Activated CD4-positive, alpha-beta T cell treated with anti-CD3 and anti-CD28 coated beads, Interleukin-2, amount 10 ng/mL, durations not matched to agents 24 days and 14 days (primary cell): ENCODE data around the gene PCGF2. TPM values are rescaled to one million over a fixed set of nuclear protein-coding genes. Genes with fewer than 3 reads are reported as not detected.
"Not testable (repeated sequence)": the region's sequence is repeated elsewhere in the genome, so short reads cannot be mapped to it uniquely, and the experiment has no call there.

ENCODE experiments used
- DNase-seq: peaks from one replicate; pipeline ENCODE4 v3.0.0; 2022
- H3K27ac Mint-ChIP-seq: one replicate; pipeline ENCODE4 v1.8.0; 2022; ENCODE audit warnings: mild to moderate bottlenecking, mixed read lengths
- H3K27me3 Mint-ChIP-seq: one replicate; pipeline ENCODE4 v1.8.0; 2022; ENCODE audit warnings: mixed read lengths
- H3K36me3 Mint-ChIP-seq: one replicate; pipeline ENCODE4 v1.8.0; 2022; ENCODE audit warnings: low read depth, mild to moderate bottlenecking, mixed read lengths
- H3K4me1 Mint-ChIP-seq: one replicate; pipeline ENCODE4 v1.8.0; 2021; ENCODE audit warnings: mixed read lengths
- H3K4me3 Mint-ChIP-seq: one replicate; pipeline ENCODE4 v1.8.0; 2022; ENCODE audit warnings: mild to moderate bottlenecking, moderate library complexity, mixed read lengths
- H3K9me3 Mint-ChIP-seq: one replicate; pipeline ENCODE4 v1.8.0; 2021; ENCODE audit warnings: mixed read lengths
- intact Hi-C: fragments of 100-400 bp; cut with micrococcal nuclease; formaldehyde crosslinking; loops from one replicate; pipeline ENCODE4 v1.15.1; 2023
- total RNA-seq: library from RNA; stranded (reverse); gene quantifications from 2 replicates; pipeline ENCODE4 v1.2.3, GENCODE V29; 2022

PCGF2 gene
- total RNA-seq, 1 donor from 2014 or later: 4.7 TPM

DNA sequence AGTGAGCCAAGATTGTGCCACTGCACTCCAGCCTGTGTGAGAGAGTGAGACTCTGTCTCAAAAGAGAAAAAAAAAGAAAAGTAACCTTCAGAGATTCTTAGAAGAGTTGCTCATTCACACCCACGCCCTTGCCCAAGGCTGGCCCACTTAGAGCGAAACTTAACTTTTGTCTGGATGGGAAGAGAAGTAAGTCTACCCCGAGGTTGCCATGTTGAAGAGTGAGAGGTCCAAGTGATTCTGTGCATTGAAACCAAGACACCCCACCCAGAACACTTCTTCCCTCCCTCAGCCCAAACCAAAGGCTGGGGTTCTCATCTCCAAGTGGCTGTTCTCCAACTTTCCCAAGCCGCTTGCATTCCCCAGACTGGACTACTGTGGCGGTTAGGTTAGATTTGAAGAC is 20.4 kb downstream of the PCGF2 start:
- Mint-ChIP-seq H3K27ac (peak overlapping the region; percentile 95), H3K36me3 (peaks cover 50% of the 10 kb centered on the region), H3K27me3 (no peaks in the 10 kb centered on the region), H3K9me3 (no peaks in the 10 kb centered on the region), H3K4me1 (peaks cover 60% of the 10 kb centered on the region), H3K4me3 (peak overlapping the region; percentile 79)
- peak; percentile 84 for DNase-seq
- intact Hi-C loops: loop anchor here (1.0 kb wide), 1 partner anchor 26 kb away; no protein-coding TSS in a partner anchor

DNA sequence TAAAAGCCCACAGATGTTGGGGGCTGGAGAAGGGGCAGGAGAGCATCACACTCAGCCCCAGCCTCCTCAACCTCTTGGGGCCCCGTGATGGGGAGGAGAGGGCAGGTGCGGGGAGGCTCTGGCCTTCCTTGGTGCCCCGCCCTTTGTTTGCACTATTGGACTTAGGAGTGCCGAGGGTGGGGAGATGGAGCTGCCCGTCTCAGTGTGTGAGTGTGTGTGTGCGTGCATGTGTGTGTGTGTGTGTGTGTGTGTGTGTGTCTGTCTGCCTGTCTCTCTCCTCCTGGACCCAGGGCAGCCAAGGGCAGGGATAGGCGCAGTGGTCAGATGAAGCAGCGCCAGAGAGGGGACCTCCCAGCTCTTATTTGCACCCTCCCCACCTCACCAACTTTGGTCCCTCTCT is 22.0 kb downstream of the PCGF2 start:
- intact Hi-C loops, H3K4me3 Mint-ChIP-seq, DNase-seq, H3K9me3 Mint-ChIP-seq, H3K27me3 Mint-ChIP-seq: not testable (repeated sequence)
- peaks cover 50% of the 10 kb centered on the region for H3K4me1 Mint-ChIP-seq
- peaks cover 48% of the 10 kb centered on the region for H3K36me3 Mint-ChIP-seq
- peak overlapping the region; percentile 70 for H3K27ac Mint-ChIP-seq

DNA sequence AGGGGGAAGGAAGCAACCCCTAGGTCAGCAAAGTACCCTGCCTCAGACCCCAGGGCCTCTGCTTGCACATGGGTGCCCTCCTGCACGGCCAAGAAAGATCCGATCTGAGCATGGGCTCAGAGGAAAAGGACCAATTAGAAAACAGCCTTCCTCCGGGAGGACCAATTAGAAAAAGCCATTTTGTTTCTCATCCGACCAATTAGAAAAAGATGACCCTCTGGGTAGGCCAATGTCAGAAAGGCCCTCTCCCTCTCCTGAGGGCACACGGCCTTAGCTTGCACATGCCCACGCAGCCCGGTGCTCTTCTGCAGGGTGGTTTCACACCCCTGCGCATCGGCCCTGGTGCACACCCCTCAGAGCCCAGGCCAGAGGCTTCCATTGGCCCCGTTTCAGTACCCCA is 23.1 kb downstream of the PCGF2 start:
- no peak overlapping the region for H3K27ac Mint-ChIP-seq
- peaks cover 51% of the 10 kb centered on the region for H3K36me3 Mint-ChIP-seq
- no peaks in the 10 kb centered on the region for H3K9me3 Mint-ChIP-seq
- H3K4me3 Mint-ChIP-seq: no peak overlapping the region
- DNase-seq: no peak
- peaks cover 47% of the 10 kb centered on the region for H3K4me1 Mint-ChIP-seq
- intact Hi-C loops: no loop called here
- H3K27me3 Mint-ChIP-seq: no peaks in the 10 kb centered on the region

- peak; percentile 55 for DNase-seq
- Mint-ChIP-seq H3K9me3 (no peaks in the 10 kb centered on the region), H3K27ac (no peak overlapping the region), H3K4me1 (peaks cover 46% of the 10 kb centered on the region), H3K27me3 (no peaks in the 10 kb centered on the region), H3K36me3 (peaks cover 53% of the 10 kb centered on the region), H3K4me3 (no peak overlapping the region)
- intact Hi-C loops: no loop called here
Measured at GRCh38 chr17:38724337-38724988, 23.7 kb downstream of the PCGF2 start.

- Mint-ChIP-seq H3K27me3 (no peaks in the 10 kb centered on the region), H3K9me3 (no peaks in the 10 kb centered on the region), H3K27ac (no peak overlapping the region), H3K4me3 (no peak overlapping the region), H3K4me1 (peaks cover 25% of the 10 kb centered on the region), H3K36me3 (peaks cover 58% of the 10 kb centered on the region)
- DNase-seq: no peak
- intact Hi-C loops: no loop called here
Measured at GRCh38 chr17:38721802-38722201, 26.3 kb downstream of the PCGF2 start.

DNA sequence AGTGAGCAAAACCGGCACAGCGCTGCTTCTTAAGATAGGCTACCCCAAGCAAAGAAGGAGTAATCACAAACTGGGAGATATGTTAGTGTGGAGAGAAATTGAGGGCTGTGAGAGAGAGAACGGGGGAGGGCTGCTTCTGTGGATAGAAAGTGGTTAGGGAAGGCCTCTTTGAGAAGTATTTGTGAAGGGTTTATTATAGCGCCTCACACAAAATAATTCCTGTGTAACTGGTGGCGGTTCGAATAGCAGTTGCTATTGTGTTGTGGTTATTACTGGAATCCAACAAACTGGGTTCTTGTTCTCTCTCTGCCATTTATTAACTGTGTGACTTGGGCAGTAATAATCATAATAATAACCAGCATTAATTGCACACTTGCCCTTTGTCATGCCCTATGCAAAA is 27.2 kb downstream of the PCGF2 start:
- Mint-ChIP-seq H3K4me3 (no peak overlapping the region), H3K4me1 (peaks cover 21% of the 10 kb centered on the region), H3K27ac (no peak overlapping the region), H3K27me3 (no peaks in the 10 kb centered on the region), H3K9me3 (no peaks in the 10 kb centered on the region), H3K36me3 (peaks cover 57% of the 10 kb centered on the region)
- no peak for DNase-seq
- intact Hi-C loops: no loop called here

DNA sequence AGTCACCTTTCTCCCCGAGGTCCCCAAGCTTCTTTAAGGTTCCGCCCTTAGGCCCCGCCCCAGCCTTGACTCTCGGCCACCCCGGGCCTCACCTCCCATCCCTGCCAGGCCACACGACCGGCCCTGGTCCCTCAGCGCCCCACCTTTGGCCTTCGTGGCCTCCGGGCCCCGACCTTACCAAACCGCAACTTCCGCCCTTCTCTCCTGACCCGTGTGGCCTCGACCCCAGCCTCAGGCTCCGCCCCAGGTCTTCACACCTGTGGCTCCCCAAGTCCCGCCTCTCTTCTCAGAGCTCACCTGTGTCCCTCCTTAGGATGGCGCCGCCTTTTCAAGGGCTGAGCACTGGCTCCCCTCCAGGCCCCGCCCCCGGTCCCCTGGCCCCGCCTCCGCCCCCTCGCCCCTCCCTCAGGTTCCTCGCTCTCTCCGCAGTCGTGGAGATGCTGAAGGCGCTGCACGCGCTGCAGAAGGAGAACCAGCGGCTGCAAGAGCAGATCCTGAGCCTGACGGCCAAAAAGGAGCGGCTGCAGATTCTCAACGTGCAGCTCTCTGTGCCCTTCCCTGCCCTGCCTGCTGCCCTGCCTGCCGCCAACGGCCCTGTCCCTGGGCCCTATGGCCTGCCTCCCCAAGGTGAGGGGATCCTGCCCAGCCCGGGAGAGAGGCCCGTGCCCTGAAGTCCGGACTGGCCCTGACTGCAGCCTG is 28.0 kb downstream of the PCGF2 start:
- no peak overlapping the region for H3K4me3 Mint-ChIP-seq
- no peaks in the 10 kb centered on the region for H3K9me3 Mint-ChIP-seq
- peak; percentile 56 for DNase-seq
- H3K4me1 Mint-ChIP-seq: peaks cover 24% of the 10 kb centered on the region
- intact Hi-C loops: no loop called here
- H3K36me3 Mint-ChIP-seq: peaks cover 60% of the 10 kb centered on the region
- no peaks in the 10 kb centered on the region for H3K27me3 Mint-ChIP-seq
- no peak overlapping the region for H3K27ac Mint-ChIP-seq

- H3K27ac Mint-ChIP-seq: no peak overlapping the region
- H3K27me3 Mint-ChIP-seq: no peaks in the 10 kb centered on the region
- intact Hi-C loops: no loop called here
- H3K36me3 Mint-ChIP-seq: peaks cover 63% of the 10 kb centered on the region
- peaks cover 27% of the 10 kb centered on the region for H3K4me1 Mint-ChIP-seq
- DNase-seq: no peak
- no peaks in the 10 kb centered on the region for H3K9me3 Mint-ChIP-seq
- H3K4me3 Mint-ChIP-seq: no peak overlapping the region
Measured at GRCh38 chr17:38719289-38719942, 28.7 kb downstream of the PCGF2 start.

DNA sequence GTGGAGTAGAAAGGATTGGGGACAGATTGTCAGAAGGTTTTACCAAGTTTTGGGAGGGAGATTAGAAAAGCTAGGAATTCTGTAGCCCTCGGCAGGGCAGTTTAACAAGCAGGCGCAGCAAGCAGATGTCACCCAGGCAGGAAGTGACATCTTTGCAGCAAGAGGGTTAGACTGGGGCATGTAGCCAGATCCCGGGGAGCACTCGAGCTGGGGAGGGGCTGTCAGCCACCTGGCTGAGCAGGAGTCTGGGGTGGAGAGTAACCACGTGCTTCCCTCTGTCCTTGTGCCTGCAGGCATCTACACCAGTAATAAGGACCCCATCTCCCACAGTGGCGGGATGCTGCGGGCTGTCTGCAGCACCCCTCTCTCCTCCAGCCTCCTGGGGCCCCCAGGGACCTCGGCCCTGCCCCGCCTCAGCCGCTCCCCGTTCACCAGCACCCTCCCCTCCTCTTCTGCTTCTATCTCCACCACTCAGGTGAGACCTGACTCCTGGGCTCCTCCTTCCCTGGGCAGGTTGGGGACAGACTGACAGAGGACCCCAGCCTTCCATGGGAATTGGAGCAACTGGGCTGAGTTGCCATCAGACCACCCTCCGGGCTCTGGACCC is 30.9 kb downstream of the PCGF2 start:
- H3K4me1 Mint-ChIP-seq: peaks cover 28% of the 10 kb centered on the region
- peaks cover 65% of the 10 kb centered on the region for H3K36me3 Mint-ChIP-seq
- no peak for DNase-seq
- intact Hi-C loops: no loop called here
- H3K27ac Mint-ChIP-seq: no peak overlapping the region
- no peaks in the 10 kb centered on the region for H3K9me3 Mint-ChIP-seq
- H3K4me3 Mint-ChIP-seq: no peak overlapping the region
- no peaks in the 10 kb centered on the region for H3K27me3 Mint-ChIP-seq

DNA sequence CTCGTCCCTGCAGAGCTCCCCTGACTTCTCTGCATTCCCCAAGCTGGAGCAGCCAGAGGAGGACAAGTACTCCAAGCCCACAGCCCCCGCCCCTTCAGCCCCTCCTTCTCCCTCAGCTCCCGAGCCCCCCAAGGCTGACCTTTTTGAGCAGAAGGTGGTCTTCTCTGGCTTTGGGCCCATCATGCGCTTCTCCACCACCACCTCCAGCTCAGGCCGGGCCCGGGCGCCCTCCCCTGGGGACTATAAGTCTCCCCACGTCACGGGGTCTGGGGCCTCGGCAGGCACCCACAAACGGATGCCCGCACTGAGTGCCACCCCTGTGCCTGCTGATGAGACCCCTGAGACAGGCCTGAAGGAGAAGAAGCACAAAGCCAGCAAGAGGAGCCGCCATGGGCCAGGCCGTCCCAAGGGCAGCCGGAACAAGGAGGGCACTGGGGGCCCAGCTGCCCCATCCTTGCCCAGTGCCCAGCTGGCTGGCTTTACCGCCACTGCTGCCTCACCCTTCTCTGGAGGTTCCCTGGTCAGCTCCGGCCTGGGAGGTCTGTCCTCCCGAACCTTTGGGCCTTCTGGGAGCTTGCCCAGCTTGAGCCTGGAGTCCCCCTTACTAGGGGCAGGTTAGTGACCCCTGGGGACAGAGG is 31.6 kb downstream of the PCGF2 start:
- Mint-ChIP-seq H3K4me1 (peaks cover 31% of the 10 kb centered on the region), H3K36me3 (peaks cover 68% of the 10 kb centered on the region), H3K4me3 (no peak overlapping the region), H3K9me3 (no peaks in the 10 kb centered on the region), H3K27me3 (no peaks in the 10 kb centered on the region), H3K27ac (no peak overlapping the region)
- intact Hi-C loops: no loop called here
- DNase-seq: no peak

- Mint-ChIP-seq H3K27me3 (no peaks in the 10 kb centered on the region), H3K36me3 (peaks cover 67% of the 10 kb centered on the region), H3K4me3 (peak overlapping the region; percentile 63), H3K27ac (peak overlapping the region; percentile 95), H3K4me1 (peaks cover 41% of the 10 kb centered on the region), H3K9me3 (no peaks in the 10 kb centered on the region)
- no peak for DNase-seq
- intact Hi-C loops: no loop called here
Measured at GRCh38 chr17:38715216-38715943, 32.8 kb downstream of the PCGF2 start.

DNA sequence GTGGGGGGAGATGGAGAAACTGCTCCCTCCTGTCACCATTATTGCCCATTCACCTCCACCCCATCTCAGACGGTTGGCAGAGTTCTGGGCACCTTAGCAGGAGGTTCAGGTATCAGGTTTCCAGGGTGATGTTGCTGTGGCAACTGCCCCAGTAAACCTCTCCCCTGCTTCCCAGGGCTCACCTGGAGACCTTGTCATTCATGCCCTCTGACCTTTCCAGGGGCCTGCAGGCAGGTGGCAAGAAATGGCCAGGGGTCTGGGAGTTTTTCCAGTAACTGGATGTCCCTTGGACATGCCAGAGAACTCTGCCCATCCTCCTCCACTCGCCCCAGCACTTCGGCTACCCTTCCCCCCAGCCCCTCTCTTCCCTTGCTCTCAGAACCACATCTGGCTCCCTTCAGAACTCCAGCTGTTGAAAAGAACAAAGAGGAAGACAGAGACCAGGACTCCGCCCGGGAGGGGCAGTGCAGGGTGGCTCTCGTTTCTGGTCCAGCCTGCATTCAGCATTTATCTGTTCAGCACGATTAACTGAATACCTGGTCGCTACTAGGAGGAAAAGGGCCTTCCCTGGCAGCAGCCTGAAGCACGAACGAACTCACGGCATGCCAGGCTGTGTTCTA is 34.6 kb downstream of the PCGF2 start:
- H3K27ac Mint-ChIP-seq: peak overlapping the region; percentile 51
- no peak overlapping the region for H3K4me3 Mint-ChIP-seq
- no peaks in the 10 kb centered on the region for H3K9me3 Mint-ChIP-seq
- H3K27me3 Mint-ChIP-seq: no peaks in the 10 kb centered on the region
- intact Hi-C loops: no loop called here
- peaks cover 73% of the 10 kb centered on the region for H3K36me3 Mint-ChIP-seq
- DNase-seq: no peak
- peaks cover 52% of the 10 kb centered on the region for H3K4me1 Mint-ChIP-seq

DNA sequence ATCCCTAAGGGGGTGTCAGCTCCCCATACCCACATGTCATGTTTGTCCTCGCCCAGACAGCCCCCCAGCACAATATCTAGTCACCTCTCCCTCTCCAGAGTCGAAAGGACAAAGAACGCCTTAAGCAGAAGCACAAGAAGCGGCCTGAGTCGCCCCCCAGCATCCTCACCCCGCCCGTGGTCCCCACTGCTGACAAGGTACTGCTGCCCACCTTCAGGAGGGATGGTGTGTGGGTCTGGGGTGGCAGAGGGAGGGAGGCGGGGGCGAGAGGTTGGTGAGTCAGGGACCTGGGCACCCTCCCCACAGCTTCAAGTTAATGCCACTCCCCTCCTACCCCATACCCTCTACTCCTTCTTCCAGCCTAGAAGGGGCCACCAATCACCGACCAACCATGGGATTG is 35.5 kb downstream of the PCGF2 start:
- DNase-seq: no peak
- no peaks in the 10 kb centered on the region for H3K27me3 Mint-ChIP-seq
- peak overlapping the region; percentile 73 for H3K27ac Mint-ChIP-seq
- H3K4me1 Mint-ChIP-seq: peaks cover 59% of the 10 kb centered on the region
- H3K36me3 Mint-ChIP-seq: peaks cover 76% of the 10 kb centered on the region
- H3K4me3 Mint-ChIP-seq: no peak overlapping the region
- no peaks in the 10 kb centered on the region for H3K9me3 Mint-ChIP-seq
- intact Hi-C loops: no loop called here
